Endothelial cell of umbilical vein (primary cell): ENCODE results near the gene SNAPIN.

Experiments
- EZH2 ChIP-seq: IDR thresholded peaks from 2 replicates; pipeline ENCODE4 v1.6.1; 2012; ENCODE audit warnings: borderline replicate concordance, low read depth, mild to moderate bottlenecking, moderate library complexity, low read length, inconsistent platforms; ENCODE audit not compliant: severe bottlenecking
- JUN ChIP-seq: IDR thresholded peaks from 2 replicates; pipeline ENCODE4 v1.6.1; 2011; ENCODE audit warnings: borderline replicate concordance, low read depth; ENCODE audit not compliant: insufficient read length, insufficient read depth
- POLR2A ChIP-seq: IDR thresholded peaks from 2 replicates; pipeline ENCODE4 v1.6.1; 2012; ENCODE audit warnings: low read depth, mild to moderate bottlenecking, control low read depth, low read length
- POLR2AphosphoS5 ChIP-seq: IDR thresholded peaks from 2 replicates; pipeline ENCODE4 v1.6.1; 2012; ENCODE audit warnings: low read depth, mild to moderate bottlenecking, control low read depth, low read length, moderate library complexity; ENCODE audit not compliant: insufficient read depth
- TF ChIP-seq, protein P1 (sequence below), 2 donors: IDR thresholded peaks; 1 replicate in 1 of 2; 2 replicates in 1 of 2; pipeline ENCODE4 v1.5.1; 2011; ENCODE audit warnings: low read length in 2 of 2, mild to moderate bottlenecking in 2 of 2, moderate library complexity in 2 of 2, control low read depth in 1 of 2, inconsistent platforms in 1 of 2, low read depth in 1 of 2; ENCODE audit not compliant: insufficient read depth in 1 of 2; ENCODE audit errors: extremely low read depth in 1 of 2

DNA sequence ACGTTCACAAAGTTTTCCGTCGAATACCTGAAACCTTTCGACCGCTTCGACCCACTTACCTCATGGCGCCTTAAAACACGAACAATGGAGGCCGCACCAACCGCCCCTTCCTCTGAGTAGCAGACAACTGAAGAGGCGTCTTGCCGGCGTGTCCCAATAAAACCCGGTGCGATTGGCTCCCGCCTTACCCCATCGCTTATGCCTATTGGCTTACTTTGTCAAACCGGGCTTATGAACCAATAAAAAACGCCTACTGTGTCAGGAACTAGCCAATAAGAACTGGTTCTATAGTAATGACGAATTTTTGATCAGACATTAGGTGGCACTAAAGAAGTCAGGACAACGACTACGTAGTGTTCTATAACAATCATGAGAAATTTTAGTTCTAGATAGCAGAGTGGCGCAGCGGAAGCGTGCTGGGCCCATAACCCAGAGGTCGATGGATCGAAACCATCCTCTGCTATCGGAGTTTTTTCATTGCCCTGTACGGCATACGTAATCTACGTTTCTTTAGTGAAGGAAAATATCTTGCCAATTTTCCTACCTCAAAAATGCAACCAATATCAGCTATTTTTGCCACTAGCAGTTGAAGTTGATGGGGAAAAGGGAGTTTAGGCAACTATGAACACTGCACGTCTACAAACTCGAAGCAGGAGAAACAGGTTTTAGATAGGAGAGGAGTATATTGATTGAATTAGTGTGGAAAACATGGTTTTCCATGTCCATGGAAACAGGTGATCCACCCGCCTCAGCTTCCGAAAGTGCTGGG lies 12.5 kb downstream of the SNAPIN start, which contains the start of gene ILF2:
- TF ChIP-seq POLR2AphosphoS5, result peak; percentile 87
- peak; percentile 27 for TF ChIP-seq JUN
- peak; percentile 95 for TF ChIP-seq POLR2A
- TF ChIP-seq, protein P1, sequence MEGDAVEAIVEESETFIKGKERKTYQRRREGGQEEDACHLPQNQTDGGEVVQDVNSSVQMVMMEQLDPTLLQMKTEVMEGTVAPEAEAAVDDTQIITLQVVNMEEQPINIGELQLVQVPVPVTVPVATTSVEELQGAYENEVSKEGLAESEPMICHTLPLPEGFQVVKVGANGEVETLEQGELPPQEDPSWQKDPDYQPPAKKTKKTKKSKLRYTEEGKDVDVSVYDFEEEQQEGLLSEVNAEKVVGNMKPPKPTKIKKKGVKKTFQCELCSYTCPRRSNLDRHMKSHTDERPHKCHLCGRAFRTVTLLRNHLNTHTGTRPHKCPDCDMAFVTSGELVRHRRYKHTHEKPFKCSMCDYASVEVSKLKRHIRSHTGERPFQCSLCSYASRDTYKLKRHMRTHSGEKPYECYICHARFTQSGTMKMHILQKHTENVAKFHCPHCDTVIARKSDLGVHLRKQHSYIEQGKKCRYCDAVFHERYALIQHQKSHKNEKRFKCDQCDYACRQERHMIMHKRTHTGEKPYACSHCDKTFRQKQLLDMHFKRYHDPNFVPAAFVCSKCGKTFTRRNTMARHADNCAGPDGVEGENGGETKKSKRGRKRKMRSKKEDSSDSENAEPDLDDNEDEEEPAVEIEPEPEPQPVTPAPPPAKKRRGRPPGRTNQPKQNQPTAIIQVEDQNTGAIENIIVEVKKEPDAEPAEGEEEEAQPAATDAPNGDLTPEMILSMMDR (IDR thresholded peaks at IDR 0.05; ENCODE audit: extremely low read depth in 1 of 2, insufficient read depth in 1 of 2, low read depth in 1 of 2, low read length in 2 of 2), result no peak
- no peak for TF ChIP-seq EZH2
